Common myeloid progenitor, CD34-positive (primary cell): ENCODE measurements around the gene CPA3.

Experiments
- CTCF ChIA-PET: fragments of 350-600 bp; sonication (Branson Sonifier 250); formaldehyde crosslinking; loops from one replicate; lab custom pipeline; 2021; ENCODE audit warnings: antibody characterized with exemption; lab: Charles Lee
- POLR2A ChIA-PET: fragments of 350-600 bp; sonication (Branson Sonifier 250); formaldehyde crosslinking; loops from one replicate; lab custom pipeline; 2021; ENCODE audit warnings: antibody characterized with exemption; lab: Charles Lee
- DNase-seq, 3 donors: peaks; one replicate each; pipeline versions ENCODE4 v3.0.0 to v3.0.0-alpha.2; 2013
- H3K27ac ChIP-seq, 2 experiments: 1 replicate in 1 of 2; 2 replicates in 1 of 2; pipeline ENCODE4 v1.7.0; 2013; ENCODE audit warnings: inconsistent platforms in 2 of 2, low read length in 2 of 2, mild to moderate bottlenecking in 2 of 2, low read depth in 1 of 2, moderate library complexity in 1 of 2; ENCODE audit not compliant: severe bottlenecking in 2 of 2, insufficient read depth in 1 of 2, poor library complexity in 1 of 2
- H3K27me3 ChIP-seq, 5 experiments: replicated peaks in 2 of 5; 1 replicate in 3 of 5; 2 replicates in 2 of 5; pipeline versions ENCODE4 v1.6.1 to v1.7.0; 2013; ENCODE audit warnings: low read length in 4 of 5, mild to moderate bottlenecking in 2 of 5, moderate library complexity in 2 of 5, inconsistent platforms in 1 of 5; ENCODE audit not compliant: insufficient read depth in 5 of 5, control insufficient read depth in 4 of 5
- H3K36me3 ChIP-seq, 4 experiments: 1 replicate in 2 of 4; 2 replicates in 2 of 4; pipeline versions ENCODE4 v1.6.1 to v1.7.0; 2013; ENCODE audit warnings: low read length in 3 of 4, control low read depth in 1 of 4, mild to moderate bottlenecking in 1 of 4; ENCODE audit not compliant: control insufficient read depth in 4 of 4, insufficient read depth in 4 of 4
- H3K4me1 ChIP-seq, 4 experiments: 1 replicate in 3 of 4; 2 replicates in 1 of 4; pipeline versions ENCODE4 v1.6.1 to v1.7.1; 2013; ENCODE audit warnings: low read length in 3 of 4, mild to moderate bottlenecking in 3 of 4, control low read depth in 1 of 4, inconsistent platforms in 1 of 4, moderate library complexity in 1 of 4; ENCODE audit not compliant: control insufficient read depth in 4 of 4, insufficient read depth in 4 of 4; ENCODE audit errors: control extremely low read depth in 1 of 4
- H3K4me3 ChIP-seq, 7 experiments: 1 replicate in 4 of 7; 2 replicates in 3 of 7; pipeline versions ENCODE4 v1.5.1 to v1.7.0; 2013; ENCODE audit warnings: mild to moderate bottlenecking in 7 of 7, low read length in 6 of 7, moderate library complexity in 6 of 7, inconsistent platforms in 2 of 7, low read depth in 2 of 7, control low read depth in 1 of 7; ENCODE audit not compliant: insufficient read depth in 4 of 7, control insufficient read depth in 1 of 7; ENCODE audit errors: extremely low read depth in 1 of 7
- H3K9me3 ChIP-seq, 5 experiments: 1 replicate in 4 of 5; 2 replicates in 1 of 5; pipeline versions ENCODE4 v1.6.1 to v1.7.1; 2013; ENCODE audit warnings: low read length in 4 of 5, mild to moderate bottlenecking in 2 of 5, inconsistent platforms in 1 of 5, low read depth in 1 of 5, moderate library complexity in 1 of 5; ENCODE audit not compliant: control insufficient read depth in 4 of 5, insufficient read depth in 2 of 5; ENCODE audit errors: control extremely low read depth in 1 of 5
- WGBS: methylation state at CpG from one replicate; pipeline ENCODE4 v1.1.5; 2013; ENCODE audit not compliant: insufficient coverage; 5-methylcytosine and 5-hydroxymethylcytosine counted together

The CPA3 gene

DNA sequence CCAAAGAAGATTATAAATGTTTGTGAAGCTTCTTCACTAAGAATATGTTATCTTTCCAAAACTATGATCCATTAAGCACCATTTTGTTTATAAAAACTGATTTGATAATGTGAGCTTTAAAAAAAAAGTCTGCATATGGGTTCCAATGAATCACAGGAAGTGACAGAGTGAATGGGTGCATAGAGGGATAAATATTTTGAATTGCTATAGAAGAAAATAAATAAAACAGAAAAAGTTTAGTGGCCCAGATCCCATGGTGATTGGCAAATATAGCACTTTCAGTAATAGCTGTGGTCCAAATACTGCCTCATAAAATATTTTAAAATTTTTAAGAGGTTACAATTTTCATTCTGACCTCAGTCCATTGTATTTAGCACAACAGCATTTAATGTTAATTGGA lies 19.2 kb downstream of the CPA3 start:
- Histone ChIP-seq H3K27me3 (no peaks in the 10 kb centered on the region), H3K27ac (no peak overlapping the region), H3K9me3 (peaks cover 0 to 1% (median 0%) of the 10 kb centered on the region in 5 experiments), H3K36me3 (peaks cover 0 to 13% (median 1%) of the 10 kb centered on the region in 4 experiments), H3K4me3 (no peak overlapping the region), H3K4me1 (peaks cover 0 to under 1% (median 0%) of the 10 kb centered on the region in 4 experiments)
- no peak for DNase-seq
- ChIA-PET POLR2A (no interaction called here), CTCF (interaction anchor here (7.8 kb wide), 1 partner anchor 20 kb away, joined by 93 read pairs; the partner anchor contains the start of gene CPA3)

DNA sequence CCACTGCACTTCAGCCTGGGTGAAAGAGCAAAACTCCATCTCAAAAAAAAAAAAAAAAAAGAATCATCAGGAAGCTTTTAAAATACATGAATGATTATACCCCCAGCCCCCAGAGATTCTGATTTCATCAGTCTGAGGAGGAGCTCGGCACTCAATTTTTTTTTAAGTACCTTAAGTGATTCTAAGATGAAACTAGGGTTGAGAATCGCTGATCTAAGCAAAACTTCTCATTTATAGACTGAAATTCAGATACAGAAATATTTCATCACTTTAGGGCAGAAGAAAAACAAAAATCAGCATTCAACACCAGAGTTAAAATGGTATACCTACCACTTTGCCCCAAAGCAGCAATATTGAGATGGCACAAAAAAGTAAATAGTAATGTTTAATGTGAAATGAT lies 24.7 kb downstream of the CPA3 start:
- WGBS: no CpG with 5 or more reads among the region's 2 CpGs
- CTCF ChIA-PET: no interaction called here

DNA sequence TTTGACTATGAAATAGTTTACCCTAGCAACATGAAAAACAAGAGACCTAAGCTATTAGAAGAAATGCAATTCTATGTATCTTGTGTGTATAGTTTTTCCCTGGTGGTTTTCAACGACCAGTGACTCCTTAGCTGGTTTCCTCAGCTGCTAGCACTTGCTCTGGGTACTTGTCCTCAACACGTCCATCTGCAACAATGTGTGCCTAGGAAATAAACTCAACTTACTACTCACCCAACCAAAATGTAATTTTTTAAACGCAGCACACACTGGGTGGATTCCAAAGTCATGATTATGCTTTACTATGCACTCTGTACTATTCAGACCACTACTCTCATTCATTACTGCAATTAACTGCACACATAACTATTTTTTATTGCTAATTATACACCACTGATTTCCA lies 31.0 kb downstream of the CPA3 start:
- no peak for DNase-seq
- Histone ChIP-seq H3K4me1 (no peaks in the 10 kb centered on the region), H3K4me3 (no peak overlapping the region), H3K36me3 (peaks cover 0 to 3% (median 2%) of the 10 kb centered on the region in 4 experiments), H3K27ac (no peak overlapping the region), H3K27me3 (no peaks in the 10 kb centered on the region), H3K9me3 (peaks cover 0 to 8% (median 0%) of the 10 kb centered on the region in 5 experiments)
- ChIA-PET CTCF (interaction anchor here (0.6 kb wide), 1 partner anchor 805 kb away, joined by 3 read pairs; no protein-coding TSS in a partner anchor), POLR2A (no interaction called here)
- 93% methylated on average over 3 of the region's 3 CpGs for WGBS

More for the DNA sequence above, 24.7 kb downstream of the CPA3 start:
- POLR2A ChIA-PET: no interaction called here
- H3K9me3 ChIP-seq: peaks cover 0 to 8% (median 0%) of the 10 kb centered on the region in 5 experiments
- no peaks in the 10 kb centered on the region for H3K27me3 ChIP-seq
- H3K36me3 ChIP-seq: peaks cover 0 to 6% (median 4%) of the 10 kb centered on the region in 4 experiments
- DNase-seq: no peak
- H3K27ac ChIP-seq: no peak overlapping the region
- H3K4me3 ChIP-seq: no peak overlapping the region
- H3K4me1 ChIP-seq: no peaks in the 10 kb centered on the region

DNA sequence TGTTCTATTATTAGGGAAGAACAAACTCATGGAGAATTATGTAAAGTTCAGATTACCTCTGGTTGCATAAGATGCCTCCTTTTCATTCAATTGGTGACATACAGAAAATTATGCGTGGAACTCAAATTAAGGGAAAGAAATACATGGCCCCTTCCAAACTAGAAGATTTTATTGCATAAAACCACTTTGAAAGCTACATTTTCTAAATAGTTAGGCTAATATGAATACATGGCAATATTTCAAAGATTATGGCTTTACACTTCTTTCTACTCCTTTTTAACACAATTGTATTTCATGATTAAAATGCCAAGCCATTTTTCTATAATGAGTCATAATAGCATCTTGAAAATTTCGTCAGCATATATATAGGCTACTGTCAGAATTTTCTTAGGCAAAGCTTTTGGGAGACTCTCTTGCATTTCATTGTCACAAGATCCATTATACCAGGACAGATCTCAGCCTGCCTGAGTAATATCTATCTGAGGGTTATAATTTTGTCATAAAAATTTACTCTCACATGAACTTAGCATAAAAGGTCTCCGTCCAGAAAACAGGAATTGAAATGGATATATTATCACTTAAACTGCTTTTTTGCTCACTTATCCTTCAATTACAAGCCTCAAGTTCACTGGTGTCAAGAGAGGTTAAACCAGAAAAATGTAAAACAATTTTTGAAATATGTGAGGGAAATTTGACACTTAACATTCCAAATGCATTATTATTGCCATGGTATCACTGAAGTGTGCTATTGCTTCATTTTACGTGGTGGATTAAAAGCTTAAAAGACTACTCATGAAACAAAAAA lies 37.1 kb downstream of the CPA3 start:
- POLR2A ChIA-PET: no interaction called here
- CTCF ChIA-PET: no interaction called here
- WGBS: no CpG with 5 or more reads among the region's 4 CpGs

DNA sequence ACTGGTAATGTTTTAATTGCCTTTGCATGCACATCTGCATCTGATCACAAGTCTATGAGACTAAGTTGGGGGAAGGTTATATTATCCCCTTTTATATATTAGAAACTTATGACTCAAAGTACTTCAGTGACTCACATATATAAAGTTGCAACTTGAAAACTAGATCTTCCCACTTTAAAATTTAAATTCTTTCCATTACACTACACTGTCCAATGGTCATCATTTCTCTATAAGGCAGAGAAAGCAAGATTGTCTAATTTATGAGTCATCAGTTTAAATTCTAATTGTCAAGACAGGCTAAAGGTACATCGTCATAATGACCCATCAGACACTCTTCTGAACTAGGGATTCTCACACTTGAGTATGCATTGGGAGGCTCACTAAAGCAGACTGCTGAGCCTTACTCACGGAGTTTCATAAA lies 37.9 kb downstream of the CPA3 start:
- no peak for DNase-seq
- Histone ChIP-seq H3K9me3 (no peaks in the 10 kb centered on the region), H3K36me3 (peaks cover 0 to 2% (median 0%) of the 10 kb centered on the region in 4 experiments), H3K4me3 (no peak overlapping the region), H3K27ac (no peak overlapping the region), H3K4me1 (no peaks in the 10 kb centered on the region), H3K27me3 (no peaks in the 10 kb centered on the region)
- ChIA-PET POLR2A (no interaction called here), CTCF (no interaction called here)
- 100% methylated on average over 1 of the region's 2 CpGs for WGBS

More for the DNA sequence above, 37.1 kb downstream of the CPA3 start:
- no peaks in the 10 kb centered on the region for H3K4me1 ChIP-seq
- H3K27me3 ChIP-seq: no peaks in the 10 kb centered on the region
- H3K27ac ChIP-seq: no peak overlapping the region
- no peak for DNase-seq
- H3K9me3 ChIP-seq: no peaks in the 10 kb centered on the region
- H3K36me3 ChIP-seq: peaks cover 0 to 2% (median 0%) of the 10 kb centered on the region in 4 experiments
- H3K4me3 ChIP-seq: no peak overlapping the region

DNA sequence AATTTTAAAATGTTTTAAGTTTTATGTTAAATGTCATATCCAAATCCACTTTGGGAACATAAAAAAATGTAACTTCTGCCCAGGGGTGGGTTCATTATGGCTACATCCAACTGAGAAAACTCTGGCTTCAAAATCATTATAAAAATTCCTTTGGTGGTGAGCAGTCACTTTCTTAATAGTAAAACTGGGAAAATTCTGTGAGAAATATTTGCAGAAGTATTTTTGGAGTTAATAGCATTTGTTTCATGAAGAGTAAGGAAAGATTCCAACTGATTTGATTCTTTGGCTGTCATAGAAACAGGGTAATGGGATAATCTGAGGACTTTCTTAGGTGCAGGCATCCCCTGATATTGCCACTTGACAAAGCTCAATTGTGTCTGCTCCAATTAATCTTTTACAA lies 38.8 kb downstream of the CPA3 start:
- H3K27me3 ChIP-seq: no peaks in the 10 kb centered on the region
- ChIA-PET CTCF (no interaction called here), POLR2A (no interaction called here)
- H3K9me3 ChIP-seq: no peaks in the 10 kb centered on the region
- H3K27ac ChIP-seq: no peak overlapping the region
- H3K36me3 ChIP-seq: peaks cover 0 to 2% (median 0%) of the 10 kb centered on the region in 4 experiments
- no peak overlapping the region for H3K4me3 ChIP-seq
- DNase-seq: no peak
- H3K4me1 ChIP-seq: no peaks in the 10 kb centered on the region

DNA sequence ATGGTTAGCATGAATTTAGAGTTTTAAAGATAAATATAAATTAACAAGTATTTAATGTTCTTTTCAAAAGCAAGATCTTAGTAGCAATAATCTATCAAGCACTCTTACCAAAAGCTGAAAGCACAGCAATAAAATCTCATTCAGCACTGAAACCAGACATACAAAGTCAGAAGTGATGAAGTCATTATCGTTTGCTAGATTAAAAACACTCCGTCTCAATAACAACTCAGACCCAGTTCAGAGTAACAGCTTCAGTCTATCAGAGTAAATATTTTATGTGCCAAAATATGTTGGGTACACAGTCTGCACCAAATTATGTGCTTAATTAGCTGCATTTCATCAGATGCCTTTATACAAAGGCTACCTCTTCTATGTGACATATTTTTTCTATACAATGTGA lies 41.6 kb downstream of the CPA3 start:
- Histone ChIP-seq H3K27me3 (no peaks in the 10 kb centered on the region), H3K9me3 (no peaks in the 10 kb centered on the region), H3K36me3 (no peaks in the 10 kb centered on the region), H3K4me3 (no peak overlapping the region), H3K27ac (no peak overlapping the region), H3K4me1 (no peaks in the 10 kb centered on the region)
- WGBS: no CpG with 5 or more reads among the region's 2 CpGs
- POLR2A ChIA-PET: no interaction called here
- DNase-seq: no peak
- CTCF ChIA-PET: no interaction called here
